Neural cell (in vitro differentiated cells): Measurements from ENCODE around the gene NGEF. TPM values are rescaled to one million over a fixed set of nuclear protein-coding genes. Genes with fewer than 3 reads are reported as not detected.

Experiments used
- H2AFZ ChIP-seq: fragments of 200-600, 300-800 bp; sonication (generic), shearing (Covaris generic); 2 replicates; pipeline ENCODE4 v1.6.0; 2014; ENCODE audit warnings: low read depth, mild to moderate bottlenecking, antibody characterized with exemption, low read length, moderate library complexity
- H3F3A ChIP-seq: fragments of 200-600 bp; shearing (Covaris generic); 2 replicates; pipeline ENCODE4 v1.6.1; 2016; ENCODE audit warnings: mild to moderate bottlenecking, moderate library complexity, mixed read lengths, antibody characterized with exemption, low read length; ENCODE audit not compliant: insufficient read depth, poor library complexity, severe bottlenecking
- H3K27ac ChIP-seq: fragments of 200-600, 300-800 bp; sonication (generic), shearing (Covaris generic); 2 replicates; pipeline ENCODE4 v1.5.1; 2014; ENCODE audit warnings: mild to moderate bottlenecking, low read length, moderate library complexity
- H3K27me3 ChIP-seq: fragments of 300-800, 200-600 bp; sonication (generic), shearing (Covaris generic); 2 replicates; pipeline ENCODE4 v1.6.0; 2014; ENCODE audit warnings: mild to moderate bottlenecking, low read depth, low read length, moderate library complexity; ENCODE audit not compliant: insufficient read depth
- H3K36me3 ChIP-seq: fragments of 300-800, 200-600 bp; sonication (generic), shearing (Covaris generic); 2 replicates; pipeline ENCODE4 v1.5.1; 2014; ENCODE audit warnings: mild to moderate bottlenecking, antibody characterized with exemption, low read length, moderate library complexity; ENCODE audit not compliant: insufficient read depth
- H3K4me2 ChIP-seq: fragments of 300-800, 200-600 bp; sonication (generic), shearing (Covaris generic); 2 replicates; pipeline ENCODE4 v1.6.0; 2014; ENCODE audit warnings: mild to moderate bottlenecking, low read length
- H3K4me3 ChIP-seq: fragments of 300-800, 200-600 bp; sonication (generic), shearing (Covaris generic); 2 replicates; pipeline ENCODE4 v1.5.1; 2014; ENCODE audit warnings: mild to moderate bottlenecking, low read length, moderate library complexity
- H3K79me2 ChIP-seq: fragments of 200-600 bp; shearing (Covaris generic); replicated peaks from 2 replicates; pipeline ENCODE4 v1.6.0; 2014; ENCODE audit warnings: mild to moderate bottlenecking, low read length, moderate library complexity; ENCODE audit not compliant: insufficient read depth
- H3K9ac ChIP-seq: fragments of 300-800, 200-600 bp; sonication (generic), shearing (Covaris generic); 2 replicates; pipeline ENCODE4 v1.6.1; 2016; ENCODE audit warnings: mild to moderate bottlenecking, low read length, mixed read lengths
- H3K9me2 ChIP-seq: fragments of 200-600 bp; shearing (Covaris generic); 2 replicates; pipeline ENCODE4 v1.6.1; 2016; ENCODE audit warnings: mild to moderate bottlenecking, low read length, mixed read lengths; ENCODE audit not compliant: insufficient read depth
- H3K9me3 ChIP-seq: fragments of 200-600, 300-800 bp; sonication (generic), shearing (Covaris generic); 2 replicates; pipeline ENCODE4 v1.6.1; 2016; ENCODE audit warnings: mild to moderate bottlenecking, mixed run types, low read length, moderate library complexity, mixed read lengths
- H4K20me1 ChIP-seq: fragments of 200-600 bp; shearing (Covaris generic); 2 replicates; pipeline ENCODE4 v1.6.1; 2016; ENCODE audit warnings: mild to moderate bottlenecking, mixed run types; ENCODE audit not compliant: insufficient read depth
- EP300 ChIP-seq: fragments of 450-650 bp; conservative IDR thresholded peaks from 2 replicates; pipeline ENCODE4 v1.6.1; 2014; ENCODE audit warnings: antibody characterized with exemption, mild to moderate bottlenecking, moderate library complexity; ENCODE audit not compliant: poor library complexity, severe bottlenecking
- EZH2 ChIP-seq: fragments of 200-600, 300-800 bp; shearing (Covaris generic), sonication (generic); IDR thresholded peaks from 2 replicates; pipeline ENCODE4 v1.6.1; 2014; ENCODE audit warnings: antibody characterized with exemption, low read length, borderline replicate concordance, mild to moderate bottlenecking; ENCODE audit not compliant: insufficient read depth, poor library complexity, severe bottlenecking
- MXI1 ChIP-seq: fragments of 450-650 bp; conservative IDR thresholded peaks from 2 replicates; pipeline ENCODE4 v1.6.1; 2014; ENCODE audit warnings: antibody characterized with exemption, mild to moderate bottlenecking; ENCODE audit not compliant: poor library complexity, severe bottlenecking
- POLR2AphosphoS5 ChIP-seq: IDR thresholded peaks from 2 replicates; pipeline ENCODE4 v1.6.1; 2012
- RAD21 ChIP-seq: fragments of 450-650 bp; conservative IDR thresholded peaks from 2 replicates; pipeline ENCODE4 v1.6.1; 2014; ENCODE audit warnings: antibody characterized with exemption, mild to moderate bottlenecking, moderate library complexity
- SMC3 ChIP-seq: fragments of 450-650 bp; conservative IDR thresholded peaks from 2 replicates; pipeline ENCODE4 v1.6.1; 2014; ENCODE audit warnings: antibody characterized with exemption, mild to moderate bottlenecking, moderate library complexity; ENCODE audit not compliant: poor library complexity
- TAF1 ChIP-seq: IDR thresholded peaks from 2 replicates; pipeline ENCODE4 v1.6.1; 2012; ENCODE audit warnings: low read depth
- polyA plus RNA-seq: library from polyadenylated mRNA; depleted of rRNA; stranded (reverse); fragments of >200 nt; gene quantifications from 2 replicates; pipeline ENCODE4 v1.2.3, GENCODE V29; 2014
- TF ChIP-seq, protein P1 (sequence below): fragments of 450-650 bp; IDR thresholded peaks from 2 replicates; pipeline ENCODE4 v1.5.1; 2014; ENCODE audit warnings: antibody characterized with exemption, mild to moderate bottlenecking, moderate library complexity; ENCODE audit not compliant: poor library complexity, severe bottlenecking
- TF ChIP-seq, protein P2 (sequence below): IDR thresholded peaks from 2 replicates; pipeline ENCODE4 v1.6.1; 2012; ENCODE audit warnings: borderline replicate concordance

The NGEF gene
- polyA plus RNA-seq, 1 donor from 2014 or later = 5.2 TPM

DNA sequence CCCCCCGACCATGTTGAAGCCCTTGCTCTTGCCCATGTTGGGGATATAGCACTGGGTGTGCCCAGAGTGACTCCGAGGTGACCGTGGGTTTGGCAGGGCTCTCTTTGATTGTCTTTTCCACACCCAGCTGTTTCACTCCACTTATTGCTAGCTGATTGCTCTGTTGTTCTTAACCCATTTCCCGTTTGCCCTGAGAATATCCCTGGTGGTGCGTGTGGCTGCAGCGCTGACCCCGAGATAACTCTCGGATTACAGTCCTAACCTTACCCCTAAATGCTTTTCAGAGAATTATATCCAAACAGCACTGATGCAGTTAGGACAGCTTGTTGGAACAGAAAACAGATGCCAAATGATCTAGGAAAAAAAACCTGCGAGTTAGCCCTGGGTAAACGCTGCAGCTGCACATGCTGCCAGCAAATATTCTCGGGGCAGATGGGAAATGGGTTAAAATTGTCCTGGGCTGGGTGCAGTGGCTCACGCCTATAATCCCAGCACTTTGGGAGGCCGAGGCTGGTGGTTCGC is 177.3 kb downstream of the NGEF start:
- H3F3A ChIP-seq = no peaks in the 10 kb centered on the region
- H3K36me3 ChIP-seq = peaks cover 9% of the 10 kb centered on the region
- H3K4me2 ChIP-seq = no peak overlapping the region
- no peak overlapping the region for H3K27ac ChIP-seq
- H3K9ac ChIP-seq = no peak overlapping the region
- no peaks in the 10 kb centered on the region for H3K9me3 ChIP-seq
- no peaks in the 10 kb centered on the region for H3K79me2 ChIP-seq
- TF ChIP-seq RAD21 (no peak), EP300 (no peak), SMC3 (no peak), EZH2 (no peak), TAF1 (no peak), MXI1 (no peak), POLR2AphosphoS5 (no peak)
- TF ChIP-seq, protein P1, sequence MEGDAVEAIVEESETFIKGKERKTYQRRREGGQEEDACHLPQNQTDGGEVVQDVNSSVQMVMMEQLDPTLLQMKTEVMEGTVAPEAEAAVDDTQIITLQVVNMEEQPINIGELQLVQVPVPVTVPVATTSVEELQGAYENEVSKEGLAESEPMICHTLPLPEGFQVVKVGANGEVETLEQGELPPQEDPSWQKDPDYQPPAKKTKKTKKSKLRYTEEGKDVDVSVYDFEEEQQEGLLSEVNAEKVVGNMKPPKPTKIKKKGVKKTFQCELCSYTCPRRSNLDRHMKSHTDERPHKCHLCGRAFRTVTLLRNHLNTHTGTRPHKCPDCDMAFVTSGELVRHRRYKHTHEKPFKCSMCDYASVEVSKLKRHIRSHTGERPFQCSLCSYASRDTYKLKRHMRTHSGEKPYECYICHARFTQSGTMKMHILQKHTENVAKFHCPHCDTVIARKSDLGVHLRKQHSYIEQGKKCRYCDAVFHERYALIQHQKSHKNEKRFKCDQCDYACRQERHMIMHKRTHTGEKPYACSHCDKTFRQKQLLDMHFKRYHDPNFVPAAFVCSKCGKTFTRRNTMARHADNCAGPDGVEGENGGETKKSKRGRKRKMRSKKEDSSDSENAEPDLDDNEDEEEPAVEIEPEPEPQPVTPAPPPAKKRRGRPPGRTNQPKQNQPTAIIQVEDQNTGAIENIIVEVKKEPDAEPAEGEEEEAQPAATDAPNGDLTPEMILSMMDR = no peak
- TF ChIP-seq, protein P2, sequence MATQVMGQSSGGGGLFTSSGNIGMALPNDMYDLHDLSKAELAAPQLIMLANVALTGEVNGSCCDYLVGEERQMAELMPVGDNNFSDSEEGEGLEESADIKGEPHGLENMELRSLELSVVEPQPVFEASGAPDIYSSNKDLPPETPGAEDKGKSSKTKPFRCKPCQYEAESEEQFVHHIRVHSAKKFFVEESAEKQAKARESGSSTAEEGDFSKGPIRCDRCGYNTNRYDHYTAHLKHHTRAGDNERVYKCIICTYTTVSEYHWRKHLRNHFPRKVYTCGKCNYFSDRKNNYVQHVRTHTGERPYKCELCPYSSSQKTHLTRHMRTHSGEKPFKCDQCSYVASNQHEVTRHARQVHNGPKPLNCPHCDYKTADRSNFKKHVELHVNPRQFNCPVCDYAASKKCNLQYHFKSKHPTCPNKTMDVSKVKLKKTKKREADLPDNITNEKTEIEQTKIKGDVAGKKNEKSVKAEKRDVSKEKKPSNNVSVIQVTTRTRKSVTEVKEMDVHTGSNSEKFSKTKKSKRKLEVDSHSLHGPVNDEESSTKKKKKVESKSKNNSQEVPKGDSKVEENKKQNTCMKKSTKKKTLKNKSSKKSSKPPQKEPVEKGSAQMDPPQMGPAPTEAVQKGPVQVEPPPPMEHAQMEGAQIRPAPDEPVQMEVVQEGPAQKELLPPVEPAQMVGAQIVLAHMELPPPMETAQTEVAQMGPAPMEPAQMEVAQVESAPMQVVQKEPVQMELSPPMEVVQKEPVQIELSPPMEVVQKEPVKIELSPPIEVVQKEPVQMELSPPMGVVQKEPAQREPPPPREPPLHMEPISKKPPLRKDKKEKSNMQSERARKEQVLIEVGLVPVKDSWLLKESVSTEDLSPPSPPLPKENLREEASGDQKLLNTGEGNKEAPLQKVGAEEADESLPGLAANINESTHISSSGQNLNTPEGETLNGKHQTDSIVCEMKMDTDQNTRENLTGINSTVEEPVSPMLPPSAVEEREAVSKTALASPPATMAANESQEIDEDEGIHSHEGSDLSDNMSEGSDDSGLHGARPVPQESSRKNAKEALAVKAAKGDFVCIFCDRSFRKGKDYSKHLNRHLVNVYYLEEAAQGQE = no peak
- no peaks in the 10 kb centered on the region for H3K27me3 ChIP-seq
- no peak overlapping the region for H2AFZ ChIP-seq
- no peaks in the 10 kb centered on the region for H4K20me1 ChIP-seq
- H3K9me2 ChIP-seq = no peaks in the 10 kb centered on the region
- H3K4me3 ChIP-seq = no peak overlapping the region

DNA sequence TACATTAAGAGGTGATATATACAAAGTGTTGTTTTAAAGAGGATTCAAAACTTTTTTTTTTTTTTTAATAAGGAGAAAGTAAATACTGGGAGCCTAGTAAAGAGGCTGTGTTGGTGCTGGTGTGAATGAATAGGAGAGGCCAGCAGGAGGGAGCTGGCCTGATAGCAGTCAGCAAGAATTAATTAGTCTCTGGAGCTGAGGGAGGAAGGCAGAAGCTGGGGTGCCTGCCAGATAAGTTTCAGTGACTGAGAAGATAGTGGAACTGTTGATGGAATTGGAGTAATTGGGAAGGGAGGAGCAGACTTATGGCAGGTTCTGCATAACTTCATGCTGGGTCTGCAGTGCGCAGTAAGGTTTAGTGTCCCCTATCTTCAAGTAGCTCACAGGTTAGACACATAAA is 179.2 kb downstream of the NGEF start:
- no peak overlapping the region for H3K4me3 ChIP-seq
- H3K36me3 ChIP-seq = peaks cover 4% of the 10 kb centered on the region
- no peaks in the 10 kb centered on the region for H3K27me3 ChIP-seq
- H4K20me1 ChIP-seq = no peaks in the 10 kb centered on the region
- no peak overlapping the region for H3K27ac ChIP-seq
- no peaks in the 10 kb centered on the region for H3K9me2 ChIP-seq
- H2AFZ ChIP-seq = no peak overlapping the region
- H3K9ac ChIP-seq = no peak overlapping the region
- H3K4me2 ChIP-seq = no peak overlapping the region
- no peaks in the 10 kb centered on the region for H3K79me2 ChIP-seq
- H3K9me3 ChIP-seq = no peaks in the 10 kb centered on the region
- TF ChIP-seq RAD21 (no peak), SMC3 (no peak), TAF1 (no peak), MXI1 (no peak), EP300 (no peak), POLR2AphosphoS5 (no peak), EZH2 (no peak)
- TF ChIP-seq, protein P1 = no peak
- TF ChIP-seq, protein P2 = no peak
- no peaks in the 10 kb centered on the region for H3F3A ChIP-seq
